Adrenal gland (tissue), 5 donors: ENCODE measurements around the gene OR10G6.
"Not testable (repeated sequence)": the region's sequence is repeated elsewhere in the genome, so short reads cannot be mapped to it uniquely, and the experiment has no call there.

Experiments used
- POLR2A ChIP-seq, 2 donors: fragments of 450-650 bp; IDR thresholded peaks; one replicate each; pipeline ENCODE4 v1.6.1; 2017; ENCODE audit warnings: antibody characterized with exemption in 2 of 2, mild to moderate bottlenecking in 2 of 2, moderate library complexity in 1 of 2
- TF ChIP-seq, protein P1 (sequence below), 6 experiments: fragments of 450-650 bp in 4 of 6; fragments of 200-600 bp in 2 of 6; sonication (generic) in 1 of 6; IDR thresholded peaks; 1 replicate in 5 of 6; 2 replicates in 1 of 6; pipeline versions ENCODE4 v1.5.1 to v1.8.0; 2016 to 2021; ENCODE audit warnings: antibody characterized with exemption in 6 of 6, mild to moderate bottlenecking in 2 of 6, moderate library complexity in 1 of 6
- donor health status: DM: no; HTN: no; CAD: no.

DNA sequence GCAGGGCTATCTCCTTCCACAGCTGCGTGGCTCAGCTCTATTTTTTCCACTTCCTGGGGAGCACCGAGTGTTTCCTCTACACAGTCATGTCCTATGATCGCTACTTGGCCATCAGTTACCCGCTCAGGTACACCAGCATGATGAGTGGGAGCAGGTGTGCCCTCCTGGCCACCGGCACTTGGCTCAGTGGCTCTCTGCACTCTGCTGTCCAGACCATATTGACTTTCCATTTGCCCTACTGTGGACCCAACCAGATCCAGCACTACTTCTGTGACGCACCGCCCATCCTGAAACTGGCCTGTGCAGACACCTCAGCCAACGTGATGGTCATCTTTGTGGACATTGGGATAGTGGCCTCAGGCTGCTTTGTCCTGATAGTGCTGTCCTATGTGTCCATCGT is 20.9 kb upstream of the OR10G6 start:
- TF ChIP-seq, protein P1, sequence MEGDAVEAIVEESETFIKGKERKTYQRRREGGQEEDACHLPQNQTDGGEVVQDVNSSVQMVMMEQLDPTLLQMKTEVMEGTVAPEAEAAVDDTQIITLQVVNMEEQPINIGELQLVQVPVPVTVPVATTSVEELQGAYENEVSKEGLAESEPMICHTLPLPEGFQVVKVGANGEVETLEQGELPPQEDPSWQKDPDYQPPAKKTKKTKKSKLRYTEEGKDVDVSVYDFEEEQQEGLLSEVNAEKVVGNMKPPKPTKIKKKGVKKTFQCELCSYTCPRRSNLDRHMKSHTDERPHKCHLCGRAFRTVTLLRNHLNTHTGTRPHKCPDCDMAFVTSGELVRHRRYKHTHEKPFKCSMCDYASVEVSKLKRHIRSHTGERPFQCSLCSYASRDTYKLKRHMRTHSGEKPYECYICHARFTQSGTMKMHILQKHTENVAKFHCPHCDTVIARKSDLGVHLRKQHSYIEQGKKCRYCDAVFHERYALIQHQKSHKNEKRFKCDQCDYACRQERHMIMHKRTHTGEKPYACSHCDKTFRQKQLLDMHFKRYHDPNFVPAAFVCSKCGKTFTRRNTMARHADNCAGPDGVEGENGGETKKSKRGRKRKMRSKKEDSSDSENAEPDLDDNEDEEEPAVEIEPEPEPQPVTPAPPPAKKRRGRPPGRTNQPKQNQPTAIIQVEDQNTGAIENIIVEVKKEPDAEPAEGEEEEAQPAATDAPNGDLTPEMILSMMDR (IDR thresholded peaks at IDR 0.05) = not testable (repeated sequence)
- not testable (repeated sequence) for TF ChIP-seq POLR2A (IDR thresholded peaks at IDR 0.05)
